GM12878 (cell line): Measurements from ENCODE around the gene ABI1. TPM values are rescaled to one million over a fixed set of nuclear protein-coding genes. Genes with fewer than 3 reads are reported as not detected.

Source experiments
- ATAC-seq: fragments of 200-7000 bp; cut with Tn5 transposase; 3 replicates; pipeline ENCODE4 v1.9.1; 2020; ENCODE audit warnings: mild to moderate bottlenecking, moderate library complexity
- BruUV-seq: library from RNA; stranded (reverse); fragments of 400-500 nt; replicated peaks from 2 replicates; lab custom pipeline; 2021; lab: Mats Ljungman, UMichigan
- CTCF ChIA-PET: fragments of 300-600 bp; sonication (Branson Sonifier 250); formaldehyde crosslinking; extraction: SDS; loops from one replicate; lab custom pipeline; 2021; ENCODE audit warnings: inconsistent platforms; lab: Yijun Ruan, JAX
- POLR2A ChIA-PET: fragments of 350-600 bp; formaldehyde crosslinking; extraction: SDS; loops from one replicate; lab custom pipeline; 2021; ENCODE audit warnings: inconsistent platforms; lab: Charles Lee
- RAD21 ChIA-PET: fragments of 300-600 bp; sonication (Branson Sonifier 250); formaldehyde crosslinking; loops from one replicate; lab custom pipeline; 2023; ENCODE audit warnings: antibody characterized with exemption; ENCODE audit not compliant: unreplicated experiment; lab: Charles Lee
- SMC1A ChIA-PET: fragments of 300-600 bp; sonication (Branson Sonifier 250); formaldehyde crosslinking; loops from one replicate; lab custom pipeline; 2023; ENCODE audit not compliant: unreplicated experiment, uncharacterized antibody; lab: Charles Lee
- DNase-seq: peaks from one replicate; pipeline ENCODE4 v3.0.0-alpha.2; 2011; ENCODE audit warnings: low read depth, low spot score
- FAIRE-seq: peaks from 3 replicates; lab custom pipeline; 2011; peaks lifted over from hg19 to GRCh38; lab: Jason Lieb, UNC
- H2AFZ ChIP-seq: 2 replicates; pipeline ENCODE4 v1.6.0; 2011; ENCODE audit warnings: low read depth, low read length, control low read depth; ENCODE audit not compliant: control insufficient read depth
- H3K27ac ChIP-seq: 2 replicates; pipeline ENCODE4 v1.5.1; 2011; ENCODE audit warnings: control low read depth; ENCODE audit not compliant: control insufficient read depth, insufficient read depth
- H3K27me3 ChIP-seq, 2 experiments: replicated peaks in 1 of 2; 2 replicates each; pipeline versions ENCODE4 v1.6.0 to v1.6.1; 2011; ENCODE audit warnings: low read length in 1 of 2; ENCODE audit not compliant: control insufficient read depth in 2 of 2, insufficient read depth in 2 of 2
- H3K36me3 ChIP-seq, 2 experiments: 2 replicates each; pipeline ENCODE4 v1.5.1; 2011; ENCODE audit warnings: low read length in 1 of 2; ENCODE audit not compliant: control insufficient read depth in 2 of 2, insufficient read depth in 2 of 2
- H3K4me1 ChIP-seq: 2 replicates; pipeline ENCODE4 v1.6.1; 2011; ENCODE audit warnings: mild to moderate bottlenecking, low read length, moderate library complexity, mixed read lengths; ENCODE audit not compliant: control insufficient read depth, insufficient read depth
- H3K4me2 ChIP-seq: 2 replicates; pipeline ENCODE4 v1.6.0; 2011; ENCODE audit warnings: control low read depth; ENCODE audit not compliant: control insufficient read depth, insufficient read depth
- H3K4me3 ChIP-seq: fragments of 200-600 bp; sonication (generic); 2 replicates; pipeline ENCODE4 v1.5.1; 2016
- H3K79me2 ChIP-seq: 2 replicates; pipeline ENCODE4 v1.6.0; 2011; ENCODE audit warnings: low read length; ENCODE audit not compliant: control insufficient read depth, insufficient read depth
- H3K9ac ChIP-seq: 2 replicates; pipeline ENCODE4 v1.8.0; 2011; ENCODE audit warnings: low read length, control low read depth, mixed read lengths; ENCODE audit not compliant: control insufficient read depth, insufficient read depth
- H3K9me3 ChIP-seq: replicated peaks from 3 replicates; pipeline ENCODE4 v1.5.1; 2011; ENCODE audit warnings: mild to moderate bottlenecking, low read length; ENCODE audit not compliant: control insufficient read depth, insufficient read depth
- H4K20me1 ChIP-seq: 2 replicates; pipeline ENCODE4 v1.6.0; 2011; ENCODE audit not compliant: control insufficient read depth, insufficient read depth
- CREM ChIP-seq: IDR thresholded peaks from 2 replicates; pipeline ENCODE4 v1.6.1; 2014; ENCODE audit warnings: antibody characterized with exemption, low read depth
- DPF2 ChIP-seq: fragments of 450-650 bp; IDR thresholded peaks from 2 replicates; pipeline ENCODE4 v1.6.1; 2017; ENCODE audit warnings: mild to moderate bottlenecking
- EED ChIP-seq: sonication (generic); IDR thresholded peaks from 2 replicates; pipeline ENCODE4 v1.6.1; 2016; ENCODE audit warnings: antibody characterized with exemption, low read depth
- ETV6 ChIP-seq, 2 experiments: fragments of 450-650 bp in 1 of 2; IDR thresholded peaks in 1 of 2; conservative IDR thresholded peaks in 1 of 2; 2 replicates each; pipeline ENCODE4 v1.6.1; 2014; ENCODE audit warnings: antibody characterized with exemption in 1 of 2, borderline replicate concordance in 1 of 2, low read depth in 1 of 2, mild to moderate bottlenecking in 1 of 2, moderate library complexity in 1 of 2
- MYB ChIP-seq: fragments of 150-350 bp; IDR thresholded peaks from 2 replicates; pipeline ENCODE4 v1.6.1; 2014; ENCODE audit warnings: mild to moderate bottlenecking, low read depth, low read length, borderline replicate concordance
- MYC ChIP-seq: IDR thresholded peaks from 2 replicates; pipeline ENCODE4 v1.6.1; 2011; ENCODE audit warnings: mild to moderate bottlenecking, low read length, moderate library complexity, inconsistent platforms; ENCODE audit not compliant: insufficient read depth, insufficient replicate concordance, insufficient read length, severe bottlenecking
- SIN3A ChIP-seq: IDR thresholded peaks from 2 replicates; pipeline ENCODE4 v1.6.1; 2012; ENCODE audit warnings: low read depth, low read length, improper control_type of control experiment
- SP1 ChIP-seq: IDR thresholded peaks from one replicate; pipeline ENCODE4 v1.6.1; 2011; ENCODE audit warnings: low read depth, low read length
- WGBS: methylation state at CpG from one replicate; pipeline ENCODE4 v1.1.6; 2016; ENCODE audit warnings: low lambda C conversion rate; ENCODE audit not compliant: insufficient replicate concordance, insufficient coverage; ENCODE audit errors: missing lambda C conversion rate; 5-methylcytosine and 5-hydroxymethylcytosine counted together
- in situ Hi-C: fragments of 300-500 bp; cut with MboI; formaldehyde crosslinking; loops from 9 replicates; pipeline ENCODE4 v1.14.3; 2018; ENCODE audit warnings: mixed read lengths
- intact Hi-C: fragments of 100-400 bp; cut with micrococcal nuclease; formaldehyde crosslinking; loops from one replicate; pipeline ENCODE4 v1.14.2; 2022; ENCODE audit not compliant: unreplicated experiment
- polyA plus RNA-seq, 11 experiments: library from polyadenylated mRNA; depleted of rRNA in 4 of 11; unstranded in 6 of 11; stranded (reverse) in 5 of 11; fragments of >200 nt; fragmentation: Nextera tagmentation in 4 of 11; fragmentation: Illumina TruSeq in 1 of 11; extraction: Ambion mirVana in 4 of 11; extraction: Trizol in 1 of 11; gene quantifications; 1 replicate in 1 of 11; 2 replicates in 10 of 11; pipeline versions ENCODE4 v1.2.1 to v1.2.3, GENCODE V29; 2011 to 2016; ENCODE audit warnings: inconsistent platforms in 2 of 11, missing spikeins in 2 of 11, low read depth in 1 of 11
- total RNA-seq, 4 experiments: library from RNA; depleted of rRNA in 3 of 4; stranded (reverse); fragments of >200 nt in 3 of 4; fragmentation: Illumina TruSeq in 1 of 4; extraction: Trizol in 1 of 4; gene quantifications; 2 replicates each; pipeline versions ENCODE4 v1.2.1 to v1.2.3, GENCODE V29; 2013 to 2021
- TF ChIP-seq, protein P1 (sequence below): fragments of 450-650 bp; IDR thresholded peaks from 2 replicates; pipeline ENCODE4 v1.6.1; 2017; ENCODE audit warnings: mild to moderate bottlenecking, low read depth, inconsistent platforms; ENCODE audit not compliant: poor library complexity, severe bottlenecking
- TF ChIP-seq, protein P2 (sequence below): fragments of 450-650 bp; IDR thresholded peaks from 2 replicates; pipeline ENCODE4 v1.6.1; 2018; ENCODE audit warnings: mild to moderate bottlenecking, low read depth, moderate library complexity; ENCODE audit not compliant: partially characterized antibody
- TF ChIP-seq, protein P3 (sequence below): fragments of 450-650 bp; formaldehyde crosslinking; IDR thresholded peaks from 2 replicates; pipeline ENCODE4 v1.4.0; 2020; ENCODE audit warnings: mild to moderate bottlenecking, moderate library complexity

ABI1 gene
- total and polyA plus RNA-seq, 10 of the 15 experiments (the other 5 are each of a cell fraction or from before 2014, with no cell fraction given), result 31.2 to 73.2 (median 50.7) TPM

DNA sequence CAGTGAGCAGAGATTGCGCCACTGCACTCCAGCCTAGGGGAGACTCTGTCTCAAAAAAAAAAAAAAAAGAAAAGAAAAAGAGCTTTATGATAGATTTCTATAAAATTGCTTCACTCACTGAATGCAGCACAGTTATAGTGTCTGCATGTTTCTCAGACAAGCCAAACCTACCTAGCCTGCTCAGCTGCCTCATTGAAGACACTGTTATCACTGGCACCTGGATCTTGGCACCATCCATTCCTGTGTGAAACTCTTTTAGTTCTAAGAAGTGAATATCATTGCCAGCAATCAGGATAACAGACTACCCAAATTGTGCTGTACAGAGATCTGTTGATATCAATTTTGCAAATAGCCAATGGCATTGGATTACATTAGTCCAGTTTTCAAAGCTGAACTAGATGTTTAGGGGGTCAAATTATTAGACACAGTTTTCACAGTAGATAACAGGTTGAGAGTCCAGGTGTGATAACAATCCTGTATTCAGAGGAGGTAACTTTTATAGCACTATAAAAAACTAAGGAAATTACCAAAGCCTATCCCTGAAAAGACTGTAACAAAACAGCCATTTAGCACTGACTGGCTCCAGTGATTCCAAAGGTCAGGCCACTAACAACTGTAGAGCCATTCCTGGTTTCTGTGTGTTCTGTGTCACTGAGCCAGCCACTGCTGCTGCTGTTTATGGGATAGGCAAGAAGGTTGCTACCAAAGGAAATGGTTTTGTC lies 146.2 kb downstream of the ABI1 start (continued):
- TF ChIP-seq, protein P1, sequence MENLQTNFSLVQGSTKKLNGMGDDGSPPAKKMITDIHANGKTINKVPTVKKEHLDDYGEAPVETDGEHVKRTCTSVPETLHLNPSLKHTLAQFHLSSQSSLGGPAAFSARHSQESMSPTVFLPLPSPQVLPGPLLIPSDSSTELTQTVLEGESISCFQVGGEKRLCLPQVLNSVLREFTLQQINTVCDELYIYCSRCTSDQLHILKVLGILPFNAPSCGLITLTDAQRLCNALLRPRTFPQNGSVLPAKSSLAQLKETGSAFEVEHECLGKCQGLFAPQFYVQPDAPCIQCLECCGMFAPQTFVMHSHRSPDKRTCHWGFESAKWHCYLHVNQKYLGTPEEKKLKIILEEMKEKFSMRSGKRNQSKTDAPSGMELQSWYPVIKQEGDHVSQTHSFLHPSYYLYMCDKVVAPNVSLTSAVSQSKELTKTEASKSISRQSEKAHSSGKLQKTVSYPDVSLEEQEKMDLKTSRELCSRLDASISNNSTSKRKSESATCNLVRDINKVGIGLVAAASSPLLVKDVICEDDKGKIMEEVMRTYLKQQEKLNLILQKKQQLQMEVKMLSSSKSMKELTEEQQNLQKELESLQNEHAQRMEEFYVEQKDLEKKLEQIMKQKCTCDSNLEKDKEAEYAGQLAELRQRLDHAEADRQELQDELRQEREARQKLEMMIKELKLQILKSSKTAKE, result no peak
- no peak for TF ChIP-seq ETV6 (conservative IDR thresholded peaks at IDR 0.05 in 1 of 2, IDR thresholded peaks at IDR 0.05 in 1 of 2; ENCODE audit: borderline replicate concordance in 1 of 2, low read depth in 1 of 2)
- TF ChIP-seq MYC, result no peak

DNA sequence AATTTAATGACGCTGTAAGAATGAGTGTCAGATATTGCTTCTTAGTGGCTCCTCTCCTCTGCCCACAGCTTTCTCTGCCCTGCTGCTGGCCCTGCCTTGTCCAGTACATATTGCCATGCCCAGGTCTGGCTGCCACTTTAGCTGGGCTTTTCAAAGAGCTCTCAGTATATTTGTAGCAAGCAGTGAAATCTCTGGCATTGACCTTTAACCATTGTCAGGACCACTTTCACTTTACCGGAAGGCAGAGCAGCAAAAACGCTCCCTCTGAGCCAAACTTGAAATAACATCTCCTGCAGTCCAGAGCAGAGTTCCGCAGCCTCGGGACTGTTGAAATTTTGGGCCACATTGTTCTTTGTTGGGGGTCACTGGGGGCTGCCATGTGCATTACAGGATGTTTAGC lies 149.4 kb downstream of the ABI1 start:
- Histone ChIP-seq H3K4me3 (no peak overlapping the region), H3K36me3 (peaks cover 19 to 26% of the 10 kb centered on the region in 2 experiments), H3K27ac (no peak overlapping the region), H3K4me1 (no peaks in the 10 kb centered on the region), H3K9me3 (no peaks in the 10 kb centered on the region), H3K4me2 (no peak overlapping the region), H4K20me1 (no peaks in the 10 kb centered on the region), H3K79me2 (no peaks in the 10 kb centered on the region), H2AFZ (no peak overlapping the region), H3K27me3 (no peaks in the 10 kb centered on the region), H3K9ac (no peak overlapping the region)
- ATAC-seq (no peak), FAIRE-seq (no peak), DNase-seq (no peak)
- CTCF ChIA-PET, result interaction anchor here (1.2 kb wide), 1 partner anchor 15 kb away, joined by 4 read pairs; no protein-coding TSS in a partner anchor
- BruUV-seq, result no TSS peak
- SMC1A ChIA-PET, result no interaction called here
- intact Hi-C loops, result no loop called here
- 99% methylated on average over 5 of the region's 5 CpGs for WGBS
- in situ Hi-C loops, result no loop called here
- RAD21 ChIA-PET, result no interaction called here
- POLR2A ChIA-PET, result no interaction called here
- TF ChIP-seq MYB (no peak), SIN3A (no peak), DPF2 (no peak), SP1 (no peak), CREM (no peak), EED (no peak)
- TF ChIP-seq, protein P2, sequence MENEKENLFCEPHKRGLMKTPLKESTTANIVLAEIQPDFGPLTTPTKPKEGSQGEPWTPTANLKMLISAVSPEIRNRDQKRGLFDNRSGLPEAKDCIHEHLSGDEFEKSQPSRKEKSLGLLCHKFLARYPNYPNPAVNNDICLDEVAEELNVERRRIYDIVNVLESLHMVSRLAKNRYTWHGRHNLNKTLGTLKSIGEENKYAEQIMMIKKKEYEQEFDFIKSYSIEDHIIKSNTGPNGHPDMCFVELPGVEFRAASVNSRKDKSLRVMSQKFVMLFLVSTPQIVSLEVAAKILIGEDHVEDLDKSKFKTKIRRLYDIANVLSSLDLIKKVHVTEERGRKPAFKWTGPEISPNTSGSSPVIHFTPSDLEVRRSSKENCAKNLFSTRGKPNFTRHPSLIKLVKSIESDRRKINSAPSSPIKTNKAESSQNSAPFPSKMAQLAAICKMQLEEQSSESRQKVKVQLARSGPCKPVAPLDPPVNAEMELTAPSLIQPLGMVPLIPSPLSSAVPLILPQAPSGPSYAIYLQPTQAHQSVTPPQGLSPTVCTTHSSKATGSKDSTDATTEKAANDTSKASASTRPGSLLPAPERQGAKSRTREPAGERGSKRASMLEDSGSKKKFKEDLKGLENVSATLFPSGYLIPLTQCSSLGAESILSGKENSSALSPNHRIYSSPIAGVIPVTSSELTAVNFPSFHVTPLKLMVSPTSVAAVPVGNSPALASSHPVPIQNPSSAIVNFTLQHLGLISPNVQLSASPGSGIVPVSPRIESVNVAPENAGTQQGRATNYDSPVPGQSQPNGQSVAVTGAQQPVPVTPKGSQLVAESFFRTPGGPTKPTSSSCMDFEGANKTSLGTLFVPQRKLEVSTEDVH, result no peak
- TF ChIP-seq, protein P3, sequence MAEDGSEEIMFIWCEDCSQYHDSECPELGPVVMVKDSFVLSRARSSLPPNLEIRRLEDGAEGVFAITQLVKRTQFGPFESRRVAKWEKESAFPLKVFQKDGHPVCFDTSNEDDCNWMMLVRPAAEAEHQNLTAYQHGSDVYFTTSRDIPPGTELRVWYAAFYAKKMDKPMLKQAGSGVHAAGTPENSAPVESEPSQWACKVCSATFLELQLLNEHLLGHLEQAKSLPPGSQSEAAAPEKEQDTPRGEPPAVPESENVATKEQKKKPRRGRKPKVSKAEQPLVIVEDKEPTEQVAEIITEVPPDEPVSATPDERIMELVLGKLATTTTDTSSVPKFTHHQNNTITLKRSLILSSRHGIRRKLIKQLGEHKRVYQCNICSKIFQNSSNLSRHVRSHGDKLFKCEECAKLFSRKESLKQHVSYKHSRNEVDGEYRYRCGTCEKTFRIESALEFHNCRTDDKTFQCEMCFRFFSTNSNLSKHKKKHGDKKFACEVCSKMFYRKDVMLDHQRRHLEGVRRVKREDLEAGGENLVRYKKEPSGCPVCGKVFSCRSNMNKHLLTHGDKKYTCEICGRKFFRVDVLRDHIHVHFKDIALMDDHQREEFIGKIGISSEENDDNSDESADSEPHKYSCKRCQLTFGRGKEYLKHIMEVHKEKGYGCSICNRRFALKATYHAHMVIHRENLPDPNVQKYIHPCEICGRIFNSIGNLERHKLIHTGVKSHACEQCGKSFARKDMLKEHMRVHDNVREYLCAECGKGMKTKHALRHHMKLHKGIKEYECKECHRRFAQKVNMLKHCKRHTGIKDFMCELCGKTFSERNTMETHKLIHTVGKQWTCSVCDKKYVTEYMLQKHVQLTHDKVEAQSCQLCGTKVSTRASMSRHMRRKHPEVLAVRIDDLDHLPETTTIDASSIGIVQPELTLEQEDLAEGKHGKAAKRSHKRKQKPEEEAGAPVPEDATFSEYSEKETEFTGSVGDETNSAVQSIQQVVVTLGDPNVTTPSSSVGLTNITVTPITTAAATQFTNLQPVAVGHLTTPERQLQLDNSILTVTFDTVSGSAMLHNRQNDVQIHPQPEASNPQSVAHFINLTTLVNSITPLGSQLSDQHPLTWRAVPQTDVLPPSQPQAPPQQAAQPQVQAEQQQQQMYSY (CRISPR knock-in tag), result no peak
